Mesenchymal stem cell (in vitro differentiated cells and primary cell): ENCODE data around the gene BZW1.

ENCODE experiments used
- DNase-seq: peaks from one replicate; pipeline ENCODE4 v3.0.0-alpha.2; 2013
- H2AFZ ChIP-seq: one replicate; pipeline ENCODE4 v1.6.1; 2013; ENCODE audit warnings: low read depth, mild to moderate bottlenecking, control low read depth, inconsistent platforms, low read length, moderate library complexity
- H2AK5ac ChIP-seq: 2 replicates; pipeline ENCODE4 v1.6.1; 2013; ENCODE audit warnings: low read length, moderate library complexity, mild to moderate bottlenecking, inconsistent platforms; ENCODE audit not compliant: severe bottlenecking
- H2BK120ac ChIP-seq: one replicate; pipeline ENCODE4 v1.6.1; 2013; ENCODE audit warnings: low read depth, mild to moderate bottlenecking, inconsistent platforms, low read length, moderate library complexity
- H2BK12ac ChIP-seq, 2 experiments: one replicate each; pipeline ENCODE4 v1.6.1; 2013; ENCODE audit warnings: inconsistent platforms in 2 of 2, low read length in 2 of 2, mild to moderate bottlenecking in 2 of 2, moderate library complexity in 2 of 2, control low read depth in 1 of 2
- H2BK15ac ChIP-seq: one replicate; pipeline ENCODE4 v1.6.1; 2013; ENCODE audit warnings: mild to moderate bottlenecking, low read depth, inconsistent platforms; ENCODE audit not compliant: poor library complexity, severe bottlenecking
- H2BK5ac ChIP-seq: 2 replicates; pipeline ENCODE4 v1.6.1; 2013; ENCODE audit warnings: low read depth, mild to moderate bottlenecking, low read length, control low read depth, inconsistent platforms; ENCODE audit not compliant: poor library complexity, severe bottlenecking
- H3K14ac ChIP-seq, 2 experiments: one replicate each; pipeline ENCODE4 v1.6.1; 2013; ENCODE audit warnings: inconsistent platforms in 2 of 2, low read length in 2 of 2, control low read depth in 1 of 2, mild to moderate bottlenecking in 1 of 2, moderate library complexity in 1 of 2
- H3K18ac ChIP-seq, 2 experiments: one replicate each; pipeline ENCODE4 v1.6.1; 2013; ENCODE audit warnings: inconsistent platforms in 2 of 2, low read length in 2 of 2, control low read depth in 1 of 2, low read depth in 1 of 2, mild to moderate bottlenecking in 1 of 2
- H3K23ac ChIP-seq, 2 experiments: one replicate each; pipeline ENCODE4 v1.6.1; 2013; ENCODE audit warnings: inconsistent platforms in 2 of 2, low read length in 2 of 2, mild to moderate bottlenecking in 2 of 2, moderate library complexity in 2 of 2, control low read depth in 1 of 2
- H3K27ac ChIP-seq: 2 replicates; pipeline ENCODE4 v1.5.1; 2013; ENCODE audit warnings: mild to moderate bottlenecking, moderate library complexity, low read length, control low read depth, inconsistent platforms; ENCODE audit not compliant: poor library complexity, severe bottlenecking
- H3K27me3 ChIP-seq, 2 experiments: 2 replicates each; pipeline versions ENCODE4 v1.6.1 to v1.7.0; 2013; ENCODE audit warnings: low read length in 2 of 2, mild to moderate bottlenecking in 2 of 2, moderate library complexity in 2 of 2, control low read depth in 1 of 2, inconsistent platforms in 1 of 2; ENCODE audit not compliant: control insufficient read depth in 1 of 2, insufficient read depth in 1 of 2
- H3K36me3 ChIP-seq, 2 experiments: 2 replicates each; pipeline versions ENCODE4 v1.6.1 to v1.7.0; 2013; ENCODE audit warnings: low read length in 2 of 2, control low read depth in 1 of 2, inconsistent platforms in 1 of 2, low read depth in 1 of 2, mild to moderate bottlenecking in 1 of 2; ENCODE audit not compliant: insufficient read depth in 2 of 2, control insufficient read depth in 1 of 2
- H3K4ac ChIP-seq, 2 experiments: one replicate each; pipeline ENCODE4 v1.6.1; 2013; ENCODE audit warnings: inconsistent platforms in 2 of 2, low read length in 2 of 2, mild to moderate bottlenecking in 2 of 2, moderate library complexity in 2 of 2, control low read depth in 1 of 2, low read depth in 1 of 2
- H3K4me1 ChIP-seq: 2 replicates; pipeline ENCODE4 v1.6.1; 2013; ENCODE audit warnings: low read depth, low read length, control low read depth; ENCODE audit not compliant: control insufficient read depth, insufficient read depth
- H3K4me2 ChIP-seq: 2 replicates; pipeline ENCODE4 v1.6.1; 2013; ENCODE audit warnings: low read length, mild to moderate bottlenecking, inconsistent platforms; ENCODE audit not compliant: poor library complexity, severe bottlenecking
- H3K4me3 ChIP-seq, 2 experiments: 2 replicates each; pipeline versions ENCODE4 v1.5.1 to v1.7.0; 2013; ENCODE audit warnings: low read length in 2 of 2, mild to moderate bottlenecking in 2 of 2, control low read depth in 1 of 2, low read depth in 1 of 2; ENCODE audit not compliant: insufficient read depth in 1 of 2
- H3K79me1 ChIP-seq: replicated peaks from 2 replicates; pipeline ENCODE4 v1.6.1; 2013; ENCODE audit warnings: mild to moderate bottlenecking, control low read depth, low read length, inconsistent platforms; ENCODE audit not compliant: poor library complexity, severe bottlenecking
- H3K9ac ChIP-seq: 2 replicates; pipeline ENCODE4 v1.7.0; 2013; ENCODE audit warnings: mild to moderate bottlenecking, low read length, moderate library complexity
- H3K9me3 ChIP-seq: 2 replicates; pipeline ENCODE4 v1.7.0; 2013; ENCODE audit warnings: mild to moderate bottlenecking, low read length; ENCODE audit not compliant: control insufficient read depth
- H4K8ac ChIP-seq: one replicate; pipeline ENCODE4 v1.6.1; 2013; ENCODE audit warnings: inconsistent platforms, mild to moderate bottlenecking, low read length, moderate library complexity
- H4K91ac ChIP-seq: one replicate; pipeline ENCODE4 v1.6.1; 2013; ENCODE audit warnings: mild to moderate bottlenecking, low read length, inconsistent platforms
- WGBS: methylation state at CpG from one replicate; pipeline ENCODE4 v1.1.7; 2013; ENCODE audit warnings: mixed read lengths; 5-methylcytosine and 5-hydroxymethylcytosine counted together

The BZW1 gene

GRCh38 chr2:200850512-200851256 is 39.0 kb downstream of the BZW1 start:
- no peak overlapping the region for H3K23ac ChIP-seq
- no peak overlapping the region for H3K4ac ChIP-seq
- no peak overlapping the region for H3K9ac ChIP-seq
- H3K36me3 ChIP-seq = peaks cover 27 to 53% of the 10 kb centered on the region in 2 experiments
- H2BK15ac ChIP-seq = no peak overlapping the region
- no peak overlapping the region for H2BK120ac ChIP-seq
- H2AK5ac ChIP-seq = no peak overlapping the region
- no peaks in the 10 kb centered on the region for H3K4me1 ChIP-seq
- H2BK5ac ChIP-seq = no peak overlapping the region
- no peak overlapping the region for H3K18ac ChIP-seq
- no peak overlapping the region for H2AFZ ChIP-seq
- H3K79me1 ChIP-seq = peaks cover 5% of the 10 kb centered on the region
- no peak overlapping the region for H3K4me2 ChIP-seq
- 95% methylated on average over 13 of the region's 14 CpGs for WGBS
- no peak overlapping the region for H2BK12ac ChIP-seq
- H3K9me3 ChIP-seq = no peaks in the 10 kb centered on the region
- H3K4me3 ChIP-seq = no peak overlapping the region
- H3K14ac ChIP-seq = no peak overlapping the region
- no peak overlapping the region for H4K8ac ChIP-seq
- H3K27me3 ChIP-seq = no peaks in the 10 kb centered on the region
- no peak overlapping the region for H3K27ac ChIP-seq
- DNase-seq = no peak
- H4K91ac ChIP-seq = no peak overlapping the region

GRCh38 chr2:200851398-200852248 is 39.9 kb downstream of the BZW1 start:
- WGBS = 100% methylated on average over 6 of the region's 6 CpGs
- Histone ChIP-seq H2BK15ac (no peak overlapping the region), H2BK120ac (no peak overlapping the region), H4K91ac (no peak overlapping the region), H4K8ac (no peak overlapping the region), H3K4ac (no peak overlapping the region), H3K18ac (no peak overlapping the region), H3K27me3 (no peaks in the 10 kb centered on the region), H3K9me3 (no peaks in the 10 kb centered on the region), H2BK12ac (no peak overlapping the region), H3K4me3 (no peak overlapping the region), H3K4me2 (no peak overlapping the region), H3K14ac (no peak overlapping the region), H2AK5ac (no peak overlapping the region), H2AFZ (no peak overlapping the region), H3K27ac (no peak overlapping the region), H3K79me1 (peaks cover 5% of the 10 kb centered on the region), H3K36me3 (peaks cover 33 to 61% of the 10 kb centered on the region in 2 experiments), H3K4me1 (no peaks in the 10 kb centered on the region), H2BK5ac (no peak overlapping the region), H3K23ac (no peak overlapping the region), H3K9ac (no peak overlapping the region)
- DNase-seq = no peak

- no peak overlapping the region for H2BK5ac ChIP-seq
- no CpG with 5 or more reads among the region's 2 CpGs for WGBS
- no peak overlapping the region for H3K18ac ChIP-seq
- DNase-seq = no peak
- H3K79me1 ChIP-seq = peaks cover 7% of the 10 kb centered on the region
- no peak overlapping the region for H2BK12ac ChIP-seq
- no peak overlapping the region for H3K23ac ChIP-seq
- no peak overlapping the region for H3K4me2 ChIP-seq
- H3K27me3 ChIP-seq = no peaks in the 10 kb centered on the region
- H4K91ac ChIP-seq = no peak overlapping the region
- H2AFZ ChIP-seq = no peak overlapping the region
- H2BK120ac ChIP-seq = no peak overlapping the region
- no peak overlapping the region for H3K14ac ChIP-seq
- no peak overlapping the region for H2BK15ac ChIP-seq
- no peaks in the 10 kb centered on the region for H3K9me3 ChIP-seq
- H3K36me3 ChIP-seq = peaks cover 37 to 71% of the 10 kb centered on the region in 2 experiments
- H3K9ac ChIP-seq = no peak overlapping the region
- no peak overlapping the region for H2AK5ac ChIP-seq
- no peak overlapping the region for H3K27ac ChIP-seq
- no peak overlapping the region for H3K4me3 ChIP-seq
- H3K4ac ChIP-seq = no peak overlapping the region
- no peaks in the 10 kb centered on the region for H3K4me1 ChIP-seq
- H4K8ac ChIP-seq = no peak overlapping the region
Observed at GRCh38 chr2:200852605-200853004, 40.9 kb downstream of the BZW1 start.

- WGBS = 92% methylated on average over 8 of the region's 8 CpGs
- no peak overlapping the region for H3K4me2 ChIP-seq
Observed at GRCh38 chr2:200856806-200857205, 45.1 kb downstream of the BZW1 start.

More at GRCh38 chr2:200856806-200857205, 45.1 kb downstream of the BZW1 start:
- no peak overlapping the region for H2AK5ac ChIP-seq
- H4K8ac ChIP-seq = no peak overlapping the region
- no peak overlapping the region for H2AFZ ChIP-seq
- H3K4me3 ChIP-seq = no peak overlapping the region
- no peak overlapping the region for H3K4ac ChIP-seq
- H3K14ac ChIP-seq = no peak overlapping the region
- H3K23ac ChIP-seq = no peak overlapping the region
- H3K79me1 ChIP-seq = peaks cover 7% of the 10 kb centered on the region
- H2BK12ac ChIP-seq = no peak overlapping the region
- H3K18ac ChIP-seq = no peak overlapping the region
- H3K27me3 ChIP-seq = no peaks in the 10 kb centered on the region
- no peak overlapping the region for H3K27ac ChIP-seq
- peaks cover 4% of the 10 kb centered on the region for H3K4me1 ChIP-seq
- H2BK5ac ChIP-seq = no peak overlapping the region
- no peak overlapping the region for H2BK120ac ChIP-seq
- no peak overlapping the region for H2BK15ac ChIP-seq
- no peaks in the 10 kb centered on the region for H3K9me3 ChIP-seq
- peaks cover 42 to 98% of the 10 kb centered on the region in 2 experiments for H3K36me3 ChIP-seq
- no peak for DNase-seq
- H4K91ac ChIP-seq = no peak overlapping the region
- no peak overlapping the region for H3K9ac ChIP-seq
